Liver (tissue), 9 donors: ENCODE data around the gene TRUB1. TPM values are rescaled to one million over a fixed set of nuclear protein-coding genes. Genes with fewer than 3 reads are reported as not detected.

ENCODE experiments used
- DNase-seq: peaks from one replicate; pipeline ENCODE4 v3.0.0-alpha.2; 2017; ENCODE audit warnings: low spot score
- H3K27ac ChIP-seq, 2 donors: one replicate each; pipeline ENCODE4 v1.7.0; 2013; ENCODE audit warnings: inconsistent platforms in 2 of 2, low read length in 2 of 2, control low read depth in 1 of 2, low read depth in 1 of 2, mild to moderate bottlenecking in 1 of 2
- H3K27me3 ChIP-seq, 4 donors: one replicate each; pipeline versions ENCODE4 v1.6.1 to v1.7.0; 2013; ENCODE audit warnings: low read length in 3 of 4, inconsistent platforms in 1 of 4, mild to moderate bottlenecking in 1 of 4, moderate library complexity in 1 of 4; ENCODE audit not compliant: control insufficient read depth in 4 of 4, insufficient read depth in 4 of 4
- H3K36me3 ChIP-seq, 4 donors: one replicate each; pipeline versions ENCODE4 v1.6.1 to v1.7.0; 2013; ENCODE audit warnings: low read length in 3 of 4, mild to moderate bottlenecking in 3 of 4, low read depth in 1 of 4, moderate library complexity in 1 of 4; ENCODE audit not compliant: control insufficient read depth in 4 of 4, insufficient read depth in 3 of 4
- H3K4me1 ChIP-seq, 4 donors: one replicate each; pipeline versions ENCODE4 v1.6.1 to v1.7.0; 2013; ENCODE audit warnings: low read length in 3 of 4, mild to moderate bottlenecking in 3 of 4, moderate library complexity in 1 of 4; ENCODE audit not compliant: control insufficient read depth in 4 of 4, insufficient read depth in 4 of 4
- H3K4me3 ChIP-seq, 3 donors: one replicate each; pipeline versions ENCODE4 v1.6.1 to v1.7.0; 2013; ENCODE audit warnings: low read length in 3 of 3, control low read depth in 1 of 3, low read depth in 1 of 3, mild to moderate bottlenecking in 1 of 3
- H3K9ac ChIP-seq, 2 donors: one replicate each; pipeline ENCODE4 v1.7.0; 2013; ENCODE audit warnings: low read length in 2 of 2, mild to moderate bottlenecking in 2 of 2, moderate library complexity in 2 of 2, control low read depth in 1 of 2, low read depth in 1 of 2
- H3K9me3 ChIP-seq, 4 donors: one replicate each; pipeline versions ENCODE4 v1.6.1 to v1.7.0; 2013; ENCODE audit warnings: low read length in 3 of 4; ENCODE audit not compliant: control insufficient read depth in 4 of 4
- EGR1 ChIP-seq, 2 donors: IDR thresholded peaks; 2 replicates each; pipeline ENCODE4 v1.6.1; 2016 to 2018; ENCODE audit warnings: antibody characterized with exemption in 2 of 2, low read depth in 2 of 2
- FOXA1 ChIP-seq: IDR thresholded peaks from 2 replicates; pipeline ENCODE4 v1.6.1; 2016; ENCODE audit warnings: antibody characterized with exemption
- FOXA2 ChIP-seq: IDR thresholded peaks from 2 replicates; pipeline ENCODE4 v1.6.1; 2016; ENCODE audit warnings: antibody characterized with exemption
- GABPA ChIP-seq, 2 donors: IDR thresholded peaks in 1 of 2; conservative IDR thresholded peaks in 1 of 2; 2 replicates each; pipeline ENCODE4 v1.6.1; 2016; ENCODE audit warnings: antibody characterized with exemption in 2 of 2, mild to moderate bottlenecking in 1 of 2, moderate library complexity in 1 of 2
- HNF4A ChIP-seq, 2 donors: conservative IDR thresholded peaks; 2 replicates each; pipeline ENCODE4 v1.6.1; 2016; ENCODE audit warnings: antibody characterized with exemption in 2 of 2, mild to moderate bottlenecking in 2 of 2
- HNF4G ChIP-seq: IDR thresholded peaks from 2 replicates; pipeline ENCODE4 v1.6.1; 2016; ENCODE audit warnings: antibody characterized with exemption
- JUND ChIP-seq, 2 donors: IDR thresholded peaks; 2 replicates each; pipeline ENCODE4 v1.6.1; 2016; ENCODE audit warnings: antibody characterized with exemption in 2 of 2
- NR2F2 ChIP-seq: IDR thresholded peaks from 2 replicates; pipeline ENCODE4 v1.6.1; 2016; ENCODE audit warnings: antibody characterized with exemption
- RAD21 ChIP-seq, 2 donors: IDR thresholded peaks; 2 replicates each; pipeline ENCODE4 v1.6.1; 2016; ENCODE audit warnings: antibody characterized with exemption in 2 of 2, mild to moderate bottlenecking in 2 of 2
- RXRA ChIP-seq, 2 donors: IDR thresholded peaks; 2 replicates each; pipeline ENCODE4 v1.6.1; 2017 to 2018; ENCODE audit warnings: antibody characterized with exemption in 2 of 2, mild to moderate bottlenecking in 1 of 2
- TAF1 ChIP-seq: conservative IDR thresholded peaks from 2 replicates; pipeline ENCODE4 v1.6.1; 2016; ENCODE audit warnings: antibody characterized with exemption, mild to moderate bottlenecking
- YY1 ChIP-seq: IDR thresholded peaks from 2 replicates; pipeline ENCODE4 v1.6.1; 2016; ENCODE audit warnings: antibody characterized with exemption, mild to moderate bottlenecking
- WGBS: extraction: QIAGEN DNeasy Blood & Tissue Kit; methylation state at CpG from one replicate; pipeline ENCODE4 v1.1.7; 2013; 5-methylcytosine and 5-hydroxymethylcytosine counted together
- polyA plus RNA-seq, 2 donors: library from polyadenylated mRNA; stranded (reverse) in 1 of 2; unstranded in 1 of 2; fragments of 200-250 nt in 1 of 2; fragments of >200 nt in 1 of 2; fragmentation: Nextera tagmentation in 1 of 2; extraction: Ambion mirVana in 1 of 2; gene quantifications; one replicate each; pipeline versions ENCODE4 v1.2.1 to v1.2.3, GENCODE V29; 2013 to 2015
- total RNA-seq, 2 donors: library from RNA; depleted of rRNA; stranded (reverse); fragments of >200 nt; gene quantifications; one replicate each; pipeline ENCODE4 v1.2.3, GENCODE V29; 2014
- TF ChIP-seq, protein P1 (sequence below): IDR thresholded peaks from 2 replicates; pipeline ENCODE4 v1.6.1; 2016; ENCODE audit warnings: antibody characterized with exemption
- TF ChIP-seq, protein P2 (sequence below): IDR thresholded peaks from 2 replicates; pipeline ENCODE4 v1.6.1; 2016; ENCODE audit warnings: antibody characterized with exemption, mild to moderate bottlenecking
- TF ChIP-seq, protein P3 (sequence below): fragments of 150-350 bp; IDR thresholded peaks from 2 replicates; pipeline ENCODE4 v1.5.1; 2017; ENCODE audit warnings: improper control_type of control experiment, low read depth, low read length; ENCODE audit not compliant: missing input control
- TF ChIP-seq, protein P4 (sequence below): IDR thresholded peaks from 2 replicates; pipeline ENCODE4 v1.6.1; 2016; ENCODE audit warnings: antibody characterized with exemption
- donor health status: healthy.
- donor health status: healthy.
- donor health status: healthy.
- donor health status: healthy.
- donor health status: healthy.

The TRUB1 gene
- total and polyA plus RNA-seq, 4 donors: 6.1 to 14.1 (median 8.3) TPM

DNA sequence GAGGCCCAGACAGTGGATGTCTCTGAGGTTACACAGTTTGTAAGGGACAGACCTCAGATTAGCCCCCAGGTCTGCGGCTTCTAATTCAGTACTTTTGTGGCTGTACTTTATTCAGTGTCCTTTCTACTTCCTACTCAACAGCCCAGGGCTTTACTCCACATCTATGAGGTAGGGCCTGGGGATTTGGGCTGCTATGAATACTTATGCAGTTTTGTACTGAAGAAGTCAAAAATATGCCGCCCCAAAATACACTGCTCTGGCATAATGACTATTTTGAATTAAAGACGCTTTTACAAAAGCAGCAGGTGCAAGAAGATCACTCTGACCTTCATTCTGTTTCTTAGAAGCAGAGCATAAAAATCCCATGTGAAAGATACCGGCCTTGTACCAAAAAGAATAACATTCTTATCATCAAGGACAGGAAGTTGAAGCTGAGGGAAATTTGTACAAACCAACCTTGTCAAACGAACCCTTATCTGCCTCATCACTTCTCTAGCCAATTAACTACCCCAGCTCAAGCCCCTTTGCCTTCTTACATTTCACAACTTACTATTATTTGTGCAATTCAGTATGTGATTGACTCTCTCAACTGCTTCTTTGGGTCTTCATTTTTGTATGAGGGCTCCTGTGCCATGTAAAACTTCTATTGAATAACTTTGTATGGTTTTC lies 26.1 kb upstream of the TRUB1 start (continued):
- TF ChIP-seq, protein P1, sequence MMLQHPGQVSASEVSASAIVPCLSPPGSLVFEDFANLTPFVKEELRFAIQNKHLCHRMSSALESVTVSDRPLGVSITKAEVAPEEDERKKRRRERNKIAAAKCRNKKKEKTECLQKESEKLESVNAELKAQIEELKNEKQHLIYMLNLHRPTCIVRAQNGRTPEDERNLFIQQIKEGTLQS: no peak

DNA sequence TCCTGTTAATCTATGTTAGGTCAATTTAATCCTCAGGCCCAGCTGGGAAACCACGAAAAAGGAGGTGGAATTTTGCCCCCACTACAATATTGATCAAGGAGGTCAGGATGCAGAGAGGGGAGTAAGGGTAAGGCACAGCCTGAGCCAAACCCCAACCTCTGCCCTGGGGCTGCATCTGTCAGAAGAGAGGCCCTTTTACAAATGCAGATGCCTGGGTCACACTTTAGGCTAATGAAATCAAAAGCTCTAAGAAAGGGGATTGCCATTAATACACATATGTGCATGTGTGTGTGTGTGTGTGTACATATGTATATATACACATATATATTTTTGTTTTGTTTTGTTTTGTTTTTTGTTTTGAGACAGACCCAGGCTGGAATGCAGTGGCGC lies 25.5 kb upstream of the TRUB1 start:
- H3K9me3 ChIP-seq: no peaks in the 10 kb centered on the region
- no peaks in the 10 kb centered on the region for H3K36me3 ChIP-seq
- H3K4me3 ChIP-seq: no peak overlapping the region
- no peaks in the 10 kb centered on the region for H3K27me3 ChIP-seq
- H3K9ac ChIP-seq: no peak overlapping the region
- no peak overlapping the region for H3K27ac ChIP-seq
- 71% methylated on average over 2 of the region's 2 CpGs for WGBS
- no peak for DNase-seq
- H3K4me1 ChIP-seq: no peaks in the 10 kb centered on the region
- TF ChIP-seq, protein P2, sequence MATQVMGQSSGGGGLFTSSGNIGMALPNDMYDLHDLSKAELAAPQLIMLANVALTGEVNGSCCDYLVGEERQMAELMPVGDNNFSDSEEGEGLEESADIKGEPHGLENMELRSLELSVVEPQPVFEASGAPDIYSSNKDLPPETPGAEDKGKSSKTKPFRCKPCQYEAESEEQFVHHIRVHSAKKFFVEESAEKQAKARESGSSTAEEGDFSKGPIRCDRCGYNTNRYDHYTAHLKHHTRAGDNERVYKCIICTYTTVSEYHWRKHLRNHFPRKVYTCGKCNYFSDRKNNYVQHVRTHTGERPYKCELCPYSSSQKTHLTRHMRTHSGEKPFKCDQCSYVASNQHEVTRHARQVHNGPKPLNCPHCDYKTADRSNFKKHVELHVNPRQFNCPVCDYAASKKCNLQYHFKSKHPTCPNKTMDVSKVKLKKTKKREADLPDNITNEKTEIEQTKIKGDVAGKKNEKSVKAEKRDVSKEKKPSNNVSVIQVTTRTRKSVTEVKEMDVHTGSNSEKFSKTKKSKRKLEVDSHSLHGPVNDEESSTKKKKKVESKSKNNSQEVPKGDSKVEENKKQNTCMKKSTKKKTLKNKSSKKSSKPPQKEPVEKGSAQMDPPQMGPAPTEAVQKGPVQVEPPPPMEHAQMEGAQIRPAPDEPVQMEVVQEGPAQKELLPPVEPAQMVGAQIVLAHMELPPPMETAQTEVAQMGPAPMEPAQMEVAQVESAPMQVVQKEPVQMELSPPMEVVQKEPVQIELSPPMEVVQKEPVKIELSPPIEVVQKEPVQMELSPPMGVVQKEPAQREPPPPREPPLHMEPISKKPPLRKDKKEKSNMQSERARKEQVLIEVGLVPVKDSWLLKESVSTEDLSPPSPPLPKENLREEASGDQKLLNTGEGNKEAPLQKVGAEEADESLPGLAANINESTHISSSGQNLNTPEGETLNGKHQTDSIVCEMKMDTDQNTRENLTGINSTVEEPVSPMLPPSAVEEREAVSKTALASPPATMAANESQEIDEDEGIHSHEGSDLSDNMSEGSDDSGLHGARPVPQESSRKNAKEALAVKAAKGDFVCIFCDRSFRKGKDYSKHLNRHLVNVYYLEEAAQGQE: no peak
- no peak for TF ChIP-seq NR2F2
- TF ChIP-seq, protein P3, sequence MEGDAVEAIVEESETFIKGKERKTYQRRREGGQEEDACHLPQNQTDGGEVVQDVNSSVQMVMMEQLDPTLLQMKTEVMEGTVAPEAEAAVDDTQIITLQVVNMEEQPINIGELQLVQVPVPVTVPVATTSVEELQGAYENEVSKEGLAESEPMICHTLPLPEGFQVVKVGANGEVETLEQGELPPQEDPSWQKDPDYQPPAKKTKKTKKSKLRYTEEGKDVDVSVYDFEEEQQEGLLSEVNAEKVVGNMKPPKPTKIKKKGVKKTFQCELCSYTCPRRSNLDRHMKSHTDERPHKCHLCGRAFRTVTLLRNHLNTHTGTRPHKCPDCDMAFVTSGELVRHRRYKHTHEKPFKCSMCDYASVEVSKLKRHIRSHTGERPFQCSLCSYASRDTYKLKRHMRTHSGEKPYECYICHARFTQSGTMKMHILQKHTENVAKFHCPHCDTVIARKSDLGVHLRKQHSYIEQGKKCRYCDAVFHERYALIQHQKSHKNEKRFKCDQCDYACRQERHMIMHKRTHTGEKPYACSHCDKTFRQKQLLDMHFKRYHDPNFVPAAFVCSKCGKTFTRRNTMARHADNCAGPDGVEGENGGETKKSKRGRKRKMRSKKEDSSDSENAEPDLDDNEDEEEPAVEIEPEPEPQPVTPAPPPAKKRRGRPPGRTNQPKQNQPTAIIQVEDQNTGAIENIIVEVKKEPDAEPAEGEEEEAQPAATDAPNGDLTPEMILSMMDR: no peak
- no peak for TF ChIP-seq RAD21 (IDR thresholded peaks at IDR 0.05)
- TF ChIP-seq EGR1 (IDR thresholded peaks at IDR 0.05; ENCODE audit: low read depth in 2 of 2): no peak
- TF ChIP-seq, protein P4, sequence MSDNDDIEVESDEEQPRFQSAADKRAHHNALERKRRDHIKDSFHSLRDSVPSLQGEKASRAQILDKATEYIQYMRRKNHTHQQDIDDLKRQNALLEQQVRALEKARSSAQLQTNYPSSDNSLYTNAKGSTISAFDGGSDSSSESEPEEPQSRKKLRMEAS: no peak
- TF ChIP-seq YY1: no peak
- TF ChIP-seq, protein P1: no peak
- no peak for TF ChIP-seq FOXA1
- TF ChIP-seq RXRA (IDR thresholded peaks at IDR 0.05): no peak
- no peak for TF ChIP-seq GABPA (IDR thresholded peaks at IDR 0.05 in 1 of 2, conservative IDR thresholded peaks at IDR 0.05 in 1 of 2)
- TF ChIP-seq FOXA2: no peak
- TF ChIP-seq TAF1: no peak
- no peak for TF ChIP-seq HNF4G
- no peak for TF ChIP-seq JUND (IDR thresholded peaks at IDR 0.05)

DNA sequence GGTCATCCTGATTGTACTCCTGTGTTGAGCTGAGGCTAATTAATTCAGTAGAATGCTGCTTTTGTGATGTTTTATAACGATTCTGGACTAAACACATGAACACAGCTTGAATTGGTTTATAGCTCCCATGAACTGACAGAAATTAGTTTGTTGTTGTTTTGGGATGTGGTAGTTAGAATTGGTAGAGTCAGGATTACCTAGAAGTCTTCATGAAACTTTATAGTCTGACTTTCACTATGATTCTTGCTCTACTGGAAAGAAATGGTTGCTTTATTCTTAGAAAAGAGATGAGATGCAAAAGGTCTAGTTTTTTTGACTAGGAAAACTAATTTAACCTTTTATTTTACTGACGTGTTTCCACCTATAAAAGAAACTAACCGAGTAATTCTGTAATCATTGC lies 23.4 kb upstream of the TRUB1 start:
- no peaks in the 10 kb centered on the region for H3K36me3 ChIP-seq
- 77% methylated on average over 3 of the region's 3 CpGs for WGBS
- no peak overlapping the region for H3K27ac ChIP-seq
- DNase-seq: no peak
- no peaks in the 10 kb centered on the region for H3K4me1 ChIP-seq
- no peaks in the 10 kb centered on the region for H3K9me3 ChIP-seq
- H3K4me3 ChIP-seq: no peak overlapping the region
- no peak overlapping the region for H3K9ac ChIP-seq
- no peaks in the 10 kb centered on the region for H3K27me3 ChIP-seq
- TF ChIP-seq NR2F2 (no peak), HNF4A (conservative IDR thresholded peaks at IDR 0.05) (no peak)
- TF ChIP-seq, protein P3: no peak
- TF ChIP-seq, protein P4: no peak
- TF ChIP-seq, protein P2: no peak
